ENCODE results near the gene CHST6. TPM values are rescaled to one million over a fixed set of nuclear protein-coding genes. Genes with fewer than 3 reads are reported as not detected.

The CHST6 gene
- total RNA-seq, 1 experiment from 2014 or later = 0.91 TPM

DNA sequence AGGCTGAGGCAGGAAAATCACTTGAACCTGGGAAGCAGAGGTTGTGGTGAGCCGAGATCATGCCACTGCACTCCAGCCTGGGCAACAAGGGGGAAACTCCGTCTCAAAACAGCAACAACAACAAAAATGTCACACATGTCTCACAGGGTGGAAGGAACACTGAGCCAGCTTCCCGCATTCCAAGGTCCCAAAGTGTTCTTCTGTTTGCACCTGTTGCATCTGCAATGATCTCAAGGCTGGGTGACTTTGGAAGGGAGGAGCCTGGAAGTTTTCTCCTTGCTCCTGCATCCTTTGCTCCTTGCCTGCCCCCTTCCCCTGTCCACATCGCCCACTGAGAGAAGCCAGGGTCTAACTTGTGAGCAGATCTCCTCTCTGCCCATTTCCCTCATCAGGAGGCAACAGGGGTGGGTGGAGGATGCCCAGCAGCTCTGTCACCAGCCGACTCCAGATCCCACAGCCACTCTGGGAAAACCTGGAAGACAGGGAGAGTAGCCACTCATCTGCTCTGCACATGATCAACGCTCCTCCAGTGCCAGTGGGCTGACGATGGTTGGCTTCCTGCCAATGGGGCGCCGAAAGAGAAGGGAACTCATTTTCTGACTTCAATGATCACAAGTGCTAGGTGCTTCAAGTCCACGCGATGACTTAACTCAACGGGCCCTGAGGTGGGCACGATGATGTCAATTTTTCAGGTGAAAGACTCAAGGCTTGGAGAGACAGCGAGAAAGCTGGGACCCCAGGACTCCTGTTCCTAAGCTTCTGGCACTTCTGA is 12.6 kb downstream of the CHST6 start:
- Histone ChIP-seq H3K4me1 (ENCODE audit: insufficient read depth, low read length) (peaks cover 39% of the 10 kb centered on the region), H3K27ac (ENCODE audit: low read length) (peak overlapping the region; percentile 45), H3K9me3 (ENCODE audit: low read length) (no peaks in the 10 kb centered on the region), H3K9me2 (replicated peaks; ENCODE audit: low read length) (no peaks in the 10 kb centered on the region), H3F3A (ENCODE audit: low read length, unreplicated experiment) (no peaks in the 10 kb centered on the region), H3K27me3 (ENCODE audit: low read length) (no peaks in the 10 kb centered on the region), H3K9ac (ENCODE audit: low read length) (no peak overlapping the region), H3K4me2 (ENCODE audit: low read length) (peak overlapping the region; percentile 41), H3K36me3 (ENCODE audit: low read depth, low read length) (no peaks in the 10 kb centered on the region), H3K79me2 (ENCODE audit: low read length) (no peaks in the 10 kb centered on the region), H2AFZ (ENCODE audit: low read length) (no peak overlapping the region), H4K20me1 (ENCODE audit: low read length) (no peaks in the 10 kb centered on the region), H3K4me3 (ENCODE audit: low read length) (no peak overlapping the region)
- TF ChIP-seq, protein P1, sequence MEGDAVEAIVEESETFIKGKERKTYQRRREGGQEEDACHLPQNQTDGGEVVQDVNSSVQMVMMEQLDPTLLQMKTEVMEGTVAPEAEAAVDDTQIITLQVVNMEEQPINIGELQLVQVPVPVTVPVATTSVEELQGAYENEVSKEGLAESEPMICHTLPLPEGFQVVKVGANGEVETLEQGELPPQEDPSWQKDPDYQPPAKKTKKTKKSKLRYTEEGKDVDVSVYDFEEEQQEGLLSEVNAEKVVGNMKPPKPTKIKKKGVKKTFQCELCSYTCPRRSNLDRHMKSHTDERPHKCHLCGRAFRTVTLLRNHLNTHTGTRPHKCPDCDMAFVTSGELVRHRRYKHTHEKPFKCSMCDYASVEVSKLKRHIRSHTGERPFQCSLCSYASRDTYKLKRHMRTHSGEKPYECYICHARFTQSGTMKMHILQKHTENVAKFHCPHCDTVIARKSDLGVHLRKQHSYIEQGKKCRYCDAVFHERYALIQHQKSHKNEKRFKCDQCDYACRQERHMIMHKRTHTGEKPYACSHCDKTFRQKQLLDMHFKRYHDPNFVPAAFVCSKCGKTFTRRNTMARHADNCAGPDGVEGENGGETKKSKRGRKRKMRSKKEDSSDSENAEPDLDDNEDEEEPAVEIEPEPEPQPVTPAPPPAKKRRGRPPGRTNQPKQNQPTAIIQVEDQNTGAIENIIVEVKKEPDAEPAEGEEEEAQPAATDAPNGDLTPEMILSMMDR (conservative IDR thresholded peaks at IDR 0.05; ENCODE audit: low read depth, low read length) = no peak
- TF ChIP-seq EZH2 (IDR thresholded peaks at IDR 0.05; ENCODE audit: low read length, unreplicated experiment) (no peak), EZH2phosphoT487 (IDR thresholded peaks at IDR 0.05; ENCODE audit: borderline replicate concordance, low read length) (no peak)
- DNase-seq (no peak), ATAC-seq (no peak)
- no TSS peak for BruUV-seq (replicated peaks)
- CTCF ChIA-PET = no interaction called here
- intact Hi-C loops (cut with micrococcal nuclease) = no loop called here
- POLR2A ChIA-PET (ENCODE audit: unreplicated experiment) = interaction anchor here (0.6 kb wide), 1 partner anchor 165 kb away, joined by 3 read pairs; the partner anchor contains the start of gene TERF2IP

DNA sequence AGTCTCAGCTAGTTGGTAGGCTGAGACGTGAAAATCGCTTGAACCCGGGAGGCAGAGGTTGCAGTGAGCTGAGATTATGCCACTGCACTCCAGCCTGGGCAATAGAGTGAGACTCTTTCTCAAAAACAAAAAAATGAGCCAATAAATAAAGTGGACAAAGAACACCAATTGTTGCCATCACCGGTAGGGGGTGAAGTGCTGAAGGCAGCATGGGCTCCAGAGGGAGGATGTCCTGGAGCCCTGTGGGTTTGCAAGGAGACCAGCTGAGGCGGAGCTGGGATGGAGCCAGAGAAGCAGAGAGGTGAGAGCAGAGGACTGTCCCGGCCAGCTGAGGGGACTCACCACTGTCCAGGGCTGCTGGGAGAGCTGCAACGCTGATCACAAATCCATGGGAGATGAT is 13.8 kb downstream of the CHST6 start:
- H3K9me2 ChIP-seq (replicated peaks; ENCODE audit: low read length) = no peaks in the 10 kb centered on the region
- BruUV-seq (replicated peaks) = no TSS peak
- no peak overlapping the region for H3K27ac ChIP-seq (ENCODE audit: low read length)
- H3F3A ChIP-seq (ENCODE audit: low read length, unreplicated experiment) = no peaks in the 10 kb centered on the region
- no peaks in the 10 kb centered on the region for H3K36me3 ChIP-seq (ENCODE audit: low read depth, low read length)
- no peaks in the 10 kb centered on the region for H3K27me3 ChIP-seq (ENCODE audit: low read length)
- H4K20me1 ChIP-seq (ENCODE audit: low read length) = no peaks in the 10 kb centered on the region
- H3K4me2 ChIP-seq (ENCODE audit: low read length) = no peak overlapping the region
- ATAC-seq (no peak), DNase-seq (no peak)
- H3K9ac ChIP-seq (ENCODE audit: low read length) = no peak overlapping the region
- ChIA-PET POLR2A (ENCODE audit: unreplicated experiment) (interaction anchor here (0.6 kb wide), 1 partner anchor 27 kb away, joined by 3 read pairs; no protein-coding TSS in a partner anchor), CTCF (interaction anchor here (0.5 kb wide), 1 partner anchor 36 kb away, joined by 4 read pairs; no protein-coding TSS in a partner anchor)
- no peak overlapping the region for H2AFZ ChIP-seq (ENCODE audit: low read length)
- no peaks in the 10 kb centered on the region for H3K79me2 ChIP-seq (ENCODE audit: low read length)
- peaks cover 50% of the 10 kb centered on the region for H3K4me1 ChIP-seq (ENCODE audit: insufficient read depth, low read length)
- no peaks in the 10 kb centered on the region for H3K9me3 ChIP-seq (ENCODE audit: low read length)
- intact Hi-C loops (cut with micrococcal nuclease) = no loop called here
- no peak overlapping the region for H3K4me3 ChIP-seq (ENCODE audit: low read length)
- TF ChIP-seq, protein P1 (conservative IDR thresholded peaks at IDR 0.05; ENCODE audit: low read depth, low read length) = no peak
- no peak for TF ChIP-seq EZH2phosphoT487 (IDR thresholded peaks at IDR 0.05; ENCODE audit: borderline replicate concordance, low read length)
- no peak for TF ChIP-seq EZH2 (IDR thresholded peaks at IDR 0.05; ENCODE audit: low read length, unreplicated experiment)

DNA sequence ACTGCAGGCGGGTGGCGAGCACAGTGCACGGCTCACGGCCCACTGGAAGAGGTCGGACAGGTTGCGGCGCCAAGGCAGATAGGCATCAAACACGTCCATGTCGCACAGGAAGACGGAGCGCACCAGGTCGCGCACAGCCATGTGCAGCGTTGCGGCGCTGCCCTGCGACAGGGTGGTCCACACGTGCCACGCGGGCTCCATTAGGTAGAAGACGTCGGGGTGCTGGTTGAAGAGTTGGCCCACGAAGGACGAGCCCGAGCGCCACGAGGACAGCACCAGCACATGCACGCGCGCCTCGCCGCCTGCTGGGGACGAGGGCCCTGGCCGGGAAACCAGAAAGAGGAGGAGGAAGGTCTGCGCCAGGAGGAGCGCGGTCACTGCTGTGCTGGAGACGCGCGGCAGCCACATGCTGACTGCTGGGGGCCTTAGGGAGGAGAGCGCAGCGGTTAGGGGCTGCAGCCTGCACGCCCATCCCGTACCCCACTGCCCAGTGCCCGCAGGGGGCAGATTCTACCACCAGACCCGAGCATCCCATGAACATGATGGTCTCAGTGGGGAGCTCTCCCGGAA is 15.7 kb downstream of the CHST6 start:
- CTCF ChIA-PET = no interaction called here
- no peak overlapping the region for H3K4me3 ChIP-seq (ENCODE audit: low read length)
- peaks cover 39% of the 10 kb centered on the region for H3K4me1 ChIP-seq (ENCODE audit: insufficient read depth, low read length)
- no peak overlapping the region for H3K27ac ChIP-seq (ENCODE audit: low read length)
- POLR2A ChIA-PET (ENCODE audit: unreplicated experiment) = no interaction called here
- H3K36me3 ChIP-seq (ENCODE audit: low read depth, low read length) = no peaks in the 10 kb centered on the region
- ATAC-seq (no peak), DNase-seq (no peak)
- no peak overlapping the region for H3K9ac ChIP-seq (ENCODE audit: low read length)
- no peaks in the 10 kb centered on the region for H3K79me2 ChIP-seq (ENCODE audit: low read length)
- H3K27me3 ChIP-seq (ENCODE audit: low read length) = no peaks in the 10 kb centered on the region
- no peaks in the 10 kb centered on the region for H3K9me3 ChIP-seq (ENCODE audit: low read length)
- no TSS peak for BruUV-seq (replicated peaks)
- no peaks in the 10 kb centered on the region for H4K20me1 ChIP-seq (ENCODE audit: low read length)
- no peak for TF ChIP-seq EZH2phosphoT487 (IDR thresholded peaks at IDR 0.05; ENCODE audit: borderline replicate concordance, low read length)
- no peaks in the 10 kb centered on the region for H3K9me2 ChIP-seq (replicated peaks; ENCODE audit: low read length)
- no peak overlapping the region for H3K4me2 ChIP-seq (ENCODE audit: low read length)
- intact Hi-C loops (cut with micrococcal nuclease) = no loop called here
- H3F3A ChIP-seq (ENCODE audit: low read length, unreplicated experiment) = no peaks in the 10 kb centered on the region
- H2AFZ ChIP-seq (ENCODE audit: low read length) = no peak overlapping the region
